NCI-H1092 (cell line): Measurements from ENCODE around the gene ACSS1.
A peak's percentile ranks its signal among the peaks of the same experiment; 100 is the strongest.

Source experiments
- DNase-seq: peaks from one replicate; lab custom pipeline; 2025; lab: John Stamatoyannopoulos, UW

The ACSS1 gene

DNA sequence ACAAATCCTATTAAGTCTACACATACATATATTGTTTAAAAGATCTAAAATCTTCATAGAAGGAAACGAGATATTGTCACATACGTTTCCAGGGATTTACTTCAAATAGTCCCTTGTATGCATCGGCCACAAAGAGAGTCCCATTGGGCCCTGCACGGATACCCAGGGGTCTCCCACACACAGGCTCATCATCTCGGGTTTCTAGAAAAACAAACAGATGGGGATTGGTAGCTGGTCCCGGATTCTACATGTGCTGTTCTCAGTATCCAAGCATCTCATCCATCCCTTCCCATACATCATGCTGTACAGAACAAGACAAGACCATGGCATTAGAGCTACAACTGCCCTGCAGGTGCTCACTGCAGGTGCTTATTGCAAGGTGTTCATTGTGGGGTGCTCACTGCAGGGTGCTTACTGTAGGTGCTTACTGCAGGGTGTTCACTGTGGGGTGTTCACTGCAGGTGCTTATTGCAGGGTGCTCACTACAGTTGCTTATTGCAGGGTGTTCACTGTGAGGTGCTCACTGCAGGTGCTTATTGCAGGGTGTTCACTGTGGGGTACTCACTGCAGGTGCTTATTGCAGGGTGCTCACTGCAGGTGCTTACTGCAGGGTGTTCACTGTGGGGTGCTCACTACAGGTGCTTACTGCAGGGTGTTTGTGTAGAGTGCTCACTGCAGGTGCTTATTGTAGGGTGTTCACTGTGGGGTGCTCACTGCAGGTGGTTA lies 86.4 kb downstream of the ACSS1 start:
- DNase-seq, result no peak

DNA sequence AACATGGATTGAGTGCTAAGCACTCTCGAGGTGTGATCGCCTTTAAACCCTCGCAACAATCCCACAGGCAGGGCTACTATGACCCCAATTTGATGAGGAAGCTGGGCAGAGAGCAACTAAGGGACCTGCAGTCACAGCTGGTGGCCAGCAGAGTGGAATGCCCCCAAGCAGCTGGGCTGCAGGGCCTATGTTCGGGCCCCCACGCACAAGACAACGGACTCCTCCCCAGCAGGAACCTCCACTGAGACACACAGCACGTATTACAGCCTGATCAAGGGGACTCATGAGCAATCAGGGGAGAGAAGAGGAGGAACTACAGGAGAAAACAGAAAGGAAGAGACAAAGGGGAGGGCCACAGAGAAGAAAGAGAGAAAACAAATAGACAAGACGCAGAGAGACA lies 87.2 kb downstream of the ACSS1 start:
- no peak for DNase-seq

DNA sequence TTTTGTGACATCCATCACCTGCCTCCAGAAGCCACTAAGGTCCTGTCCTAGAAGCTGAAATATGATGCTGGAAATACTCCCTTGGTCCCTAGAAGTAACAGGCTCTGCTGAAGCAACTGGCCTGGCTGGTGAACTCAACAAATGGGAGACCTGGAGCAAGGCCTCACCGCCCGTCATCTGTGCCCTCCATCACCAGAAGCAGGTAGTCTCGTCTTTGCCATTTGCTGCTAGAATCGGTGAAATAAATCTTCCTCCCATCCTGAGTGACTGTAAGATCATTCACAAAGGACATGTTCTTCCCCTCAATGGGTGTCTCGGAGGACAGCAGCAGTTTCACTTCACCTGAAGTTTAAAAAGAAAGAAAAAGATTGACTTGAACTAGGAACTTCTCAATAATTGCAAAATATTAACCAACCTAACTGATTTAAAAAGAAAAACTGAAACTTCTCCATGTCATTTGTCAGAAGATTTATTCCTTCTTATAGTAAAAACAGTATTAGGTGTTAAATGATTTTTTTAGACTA lies 87.8 kb downstream of the ACSS1 start:
- DNase-seq, result no peak

DNA sequence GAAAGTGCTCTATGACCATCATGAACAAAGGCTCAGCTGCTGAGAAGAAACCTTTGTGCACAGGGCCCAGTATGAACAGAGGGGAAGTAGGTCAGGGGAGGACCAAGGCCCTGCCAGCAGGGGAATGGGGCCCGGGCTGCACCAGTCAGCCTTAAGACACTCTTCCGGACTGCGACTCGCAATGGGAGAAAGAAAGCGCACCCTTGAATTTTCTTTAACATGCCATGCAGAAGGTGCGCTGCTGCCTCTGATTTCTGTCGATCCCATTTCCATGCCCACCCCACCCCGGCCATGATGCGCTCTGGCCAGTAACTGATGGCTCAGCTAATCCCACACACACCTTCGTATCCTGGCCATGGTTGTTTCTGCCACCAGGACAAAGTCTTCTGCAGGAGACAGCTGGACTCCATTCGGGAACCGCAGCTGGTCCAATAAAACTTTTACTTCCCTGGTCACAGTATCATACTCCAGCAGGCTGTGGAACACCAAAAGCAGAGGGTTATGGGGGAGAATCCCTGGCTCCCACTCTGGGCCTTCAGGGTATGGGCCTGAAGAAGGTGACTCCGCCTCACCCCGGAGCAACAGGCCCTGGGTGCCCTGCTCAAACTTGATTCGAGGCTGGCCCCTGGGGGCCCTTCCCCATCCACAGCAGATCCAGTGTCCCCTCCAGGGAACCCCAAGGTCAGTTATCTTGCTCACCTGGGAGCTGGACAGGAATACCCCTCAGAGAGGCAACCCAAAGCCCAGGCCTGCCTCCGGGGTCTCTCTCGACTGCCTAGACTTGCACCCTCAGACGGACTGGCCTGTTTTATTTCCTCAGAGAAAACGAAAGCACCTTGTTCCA lies 88.5 kb downstream of the ACSS1 start:
- DNase-seq, result no peak

DNA sequence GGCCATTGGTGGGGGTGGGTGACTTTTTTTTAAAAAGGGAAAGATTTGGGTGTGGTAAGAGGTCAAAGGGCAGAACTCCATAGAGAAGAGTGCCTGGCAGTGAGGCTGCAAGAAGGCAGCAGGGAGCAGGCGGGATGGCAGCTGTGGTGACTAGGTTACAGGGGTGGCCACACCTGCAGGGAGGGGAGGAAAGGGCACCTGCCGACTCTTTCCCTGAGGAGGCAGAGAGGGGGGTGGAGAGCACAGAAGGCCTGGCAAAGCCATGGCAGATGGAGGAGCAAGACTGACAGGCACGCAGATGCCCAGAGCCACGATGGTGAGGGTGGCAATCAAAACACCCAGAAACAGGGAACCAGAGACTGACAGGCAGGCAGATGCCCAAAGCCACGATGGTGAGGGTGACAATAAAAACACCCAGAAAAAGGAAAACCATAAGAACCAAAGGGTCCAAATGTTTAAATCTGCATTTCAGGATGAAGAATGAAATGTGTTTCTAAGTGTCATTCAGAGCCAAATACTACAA lies 89.6 kb downstream of the ACSS1 start:
- DNase-seq, result no peak

DNA sequence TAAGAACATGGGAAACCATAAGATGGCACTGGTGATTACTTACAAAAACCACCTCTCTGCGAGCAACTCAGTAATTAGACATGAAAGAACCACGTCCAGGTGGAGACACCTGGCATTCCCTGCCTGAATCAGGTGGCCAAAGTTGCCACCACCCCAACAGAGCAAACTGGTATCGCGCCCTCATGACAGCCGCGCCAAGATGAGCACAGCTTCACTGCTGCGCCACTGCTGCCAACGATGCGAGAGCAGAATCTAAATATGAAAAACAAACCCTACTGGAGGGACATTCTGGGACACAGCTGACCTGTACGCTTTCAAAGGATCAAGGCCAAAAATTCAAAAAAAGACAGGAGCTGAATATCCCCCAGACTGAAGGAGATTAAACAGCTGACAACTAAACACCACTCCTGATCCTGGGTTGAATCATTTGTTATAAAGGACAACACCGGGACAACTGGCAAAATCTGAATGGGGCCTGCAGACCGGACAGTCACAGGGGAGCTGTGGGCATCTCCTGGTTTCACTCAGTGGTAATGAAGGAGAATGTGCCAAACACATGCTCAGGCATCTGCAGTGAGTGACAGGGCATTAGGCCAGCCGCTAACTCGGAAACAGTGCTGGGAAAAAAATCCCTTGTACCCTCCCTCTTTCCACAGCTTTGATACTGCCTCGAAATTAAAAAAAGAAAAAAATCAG lies 91.5 kb downstream of the ACSS1 start:
- no peak for DNase-seq

DNA sequence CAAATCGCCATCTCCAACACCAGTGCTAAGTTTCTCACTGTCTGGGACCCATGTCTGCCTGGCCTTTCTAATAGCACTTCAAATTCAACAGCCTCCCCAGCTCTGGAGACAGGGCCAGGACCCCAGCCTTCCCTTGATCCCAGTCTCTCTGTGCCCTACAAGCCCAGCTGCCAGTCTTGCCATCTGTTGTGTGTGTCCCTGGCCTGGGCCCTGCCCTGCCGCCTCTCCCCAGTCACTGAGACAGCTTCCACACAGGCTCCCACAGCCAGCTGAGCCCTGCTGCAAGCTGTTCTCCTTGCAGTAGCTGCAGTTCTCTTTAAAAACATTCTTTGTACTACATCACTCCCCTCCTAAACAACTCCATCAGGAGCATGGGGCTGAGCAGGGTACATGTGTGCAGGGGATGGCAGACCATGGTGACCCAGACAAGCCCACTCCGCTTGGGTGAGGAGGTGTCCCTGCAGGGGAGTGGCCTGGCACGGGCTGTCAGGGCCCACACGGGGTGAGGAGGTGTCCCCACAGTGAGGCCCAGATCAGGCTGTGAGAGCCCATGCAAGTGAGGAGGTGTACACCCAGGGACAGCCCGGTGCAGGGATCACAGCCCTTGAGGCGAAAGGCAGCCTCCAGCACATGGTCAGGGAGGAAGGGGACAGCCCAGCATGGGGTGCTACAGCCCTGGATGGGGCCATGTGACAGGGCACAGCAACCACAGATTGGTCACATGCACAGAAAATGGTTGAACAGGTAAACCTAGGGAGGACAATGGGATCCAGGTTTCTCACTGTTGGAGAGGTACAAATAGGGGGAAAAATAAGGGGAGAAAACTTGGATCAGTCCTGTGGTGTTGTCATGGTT lies 92.6 kb downstream of the ACSS1 start:
- DNase-seq, result no peak

DNA sequence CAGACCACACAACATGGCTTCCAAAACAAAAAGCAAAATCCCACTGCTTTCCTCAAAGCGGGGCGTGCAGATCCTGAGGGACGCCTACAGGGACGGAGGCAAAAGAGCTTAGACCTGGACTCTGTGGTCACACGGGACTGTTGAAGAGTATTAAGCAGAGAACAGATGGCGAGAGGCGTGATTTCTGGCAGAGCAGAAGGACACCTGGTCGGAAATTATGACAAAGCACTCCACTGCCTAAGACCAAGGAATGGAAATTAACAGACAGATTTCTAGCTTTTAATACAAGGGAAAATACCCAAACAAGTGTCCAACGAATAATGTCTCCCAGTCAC lies 93.5 kb downstream of the ACSS1 start:
- peak; percentile 4 for DNase-seq

DNA sequence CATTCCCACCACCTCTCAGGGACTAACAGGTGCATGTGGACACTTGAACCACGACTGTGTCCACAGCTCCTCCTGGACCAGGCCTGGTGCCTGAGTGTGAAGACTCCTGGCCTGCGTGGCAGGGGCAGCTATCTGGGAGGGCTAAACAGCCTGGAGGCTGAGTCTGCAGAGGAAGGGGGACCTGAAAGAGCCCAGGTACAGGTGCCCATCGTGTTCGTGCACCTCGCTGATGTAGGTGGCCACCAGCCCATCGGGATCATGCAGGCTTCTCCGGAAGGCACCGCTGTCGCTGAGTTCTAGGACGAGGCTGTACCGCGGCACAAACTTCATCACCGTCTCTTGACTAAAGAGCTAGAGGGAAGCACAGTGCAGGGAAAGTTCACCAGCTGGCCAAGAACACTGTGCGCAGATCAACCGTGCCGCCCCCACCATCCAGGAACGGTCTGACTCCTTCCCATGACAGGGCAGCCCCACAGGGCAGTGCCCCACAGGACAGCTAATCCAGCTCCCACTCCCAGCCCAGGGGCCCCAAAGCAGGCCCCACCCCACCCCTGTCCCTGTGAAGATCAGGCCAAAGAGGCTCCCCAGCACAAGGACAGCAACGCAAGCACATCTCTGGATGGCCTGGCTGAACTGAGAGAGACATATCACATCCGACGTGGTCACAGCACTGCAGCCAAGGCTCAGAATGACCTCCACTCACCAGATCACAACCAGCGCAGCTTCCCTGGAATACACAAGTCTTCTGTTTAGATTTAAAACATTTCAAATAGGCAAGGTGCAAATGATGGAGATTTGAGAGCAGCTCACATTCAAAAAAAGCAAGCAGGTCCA lies 94.0 kb downstream of the ACSS1 start:
- DNase-seq, result no peak

DNA sequence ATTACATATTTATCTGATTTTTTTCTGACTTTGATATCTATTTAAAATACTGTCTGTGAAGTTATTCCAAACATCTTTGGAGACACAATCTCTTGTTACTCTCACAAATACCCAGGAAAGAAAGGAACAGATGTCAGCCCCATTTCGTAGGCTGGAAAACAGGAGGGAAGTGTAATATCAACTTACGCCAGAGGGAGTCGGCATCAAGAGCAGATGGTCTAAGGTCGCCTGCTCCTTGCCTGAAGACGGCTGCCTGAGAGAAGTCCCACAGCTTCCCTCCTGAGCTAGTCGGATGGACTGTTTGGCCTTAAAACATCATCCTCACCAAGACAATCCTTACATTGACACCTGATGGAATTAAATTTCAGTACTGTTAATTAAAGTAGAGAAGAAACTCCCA lies 95.4 kb downstream of the ACSS1 start:
- DNase-seq, result no peak

DNA sequence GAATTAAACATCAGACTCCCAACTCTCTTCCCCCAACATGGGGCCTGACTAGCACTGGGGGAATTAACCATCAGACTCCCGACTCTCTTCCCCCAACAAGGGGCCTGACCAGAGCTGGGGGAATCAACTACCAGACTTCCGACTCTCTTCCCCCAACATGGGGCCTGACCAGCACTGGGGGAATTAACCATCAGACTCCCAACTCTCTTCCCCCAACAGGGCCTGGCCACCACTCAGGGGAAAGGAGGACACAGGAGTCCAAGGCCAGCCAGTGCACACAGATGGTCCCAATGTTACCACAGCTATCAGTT lies 95.8 kb downstream of the ACSS1 start:
- DNase-seq, result no peak

DNA sequence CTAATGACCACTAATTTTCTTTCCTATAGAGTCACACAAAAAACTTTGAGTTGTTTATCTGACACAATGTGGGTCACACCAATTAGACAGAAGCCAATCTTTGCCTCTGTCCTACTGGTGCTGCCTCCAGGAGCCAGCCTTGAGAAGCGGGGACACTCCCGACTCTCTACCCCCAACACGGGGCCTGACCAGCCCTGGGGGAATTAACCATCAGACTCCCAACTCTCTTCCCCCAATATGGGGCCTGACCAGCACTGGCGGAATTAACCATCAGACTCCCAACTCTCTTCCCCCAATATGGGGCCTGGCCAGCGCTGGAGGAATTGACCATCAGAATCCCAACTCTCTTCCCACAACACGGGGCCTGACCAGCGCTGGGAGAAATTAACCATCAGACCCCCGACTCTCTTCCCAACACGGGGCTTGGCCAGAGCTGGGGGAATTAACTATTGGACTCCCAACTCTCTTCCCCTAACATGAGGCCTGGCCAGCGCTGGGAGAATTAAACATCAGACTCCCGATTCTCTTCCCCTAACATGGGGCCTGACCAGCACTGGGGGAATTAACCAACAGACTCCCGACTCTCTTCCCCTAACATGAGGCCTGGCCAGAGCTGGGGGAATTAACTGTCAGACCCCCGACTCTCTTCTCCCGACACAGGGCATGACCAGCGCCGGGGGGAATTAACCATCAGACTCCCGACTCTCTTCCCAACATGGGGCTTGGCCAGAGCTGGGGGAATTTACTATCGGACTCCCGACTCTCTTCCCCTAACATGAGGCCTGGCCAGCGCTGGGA lies 96.4 kb downstream of the ACSS1 start:
- no peak for DNase-seq

DNA sequence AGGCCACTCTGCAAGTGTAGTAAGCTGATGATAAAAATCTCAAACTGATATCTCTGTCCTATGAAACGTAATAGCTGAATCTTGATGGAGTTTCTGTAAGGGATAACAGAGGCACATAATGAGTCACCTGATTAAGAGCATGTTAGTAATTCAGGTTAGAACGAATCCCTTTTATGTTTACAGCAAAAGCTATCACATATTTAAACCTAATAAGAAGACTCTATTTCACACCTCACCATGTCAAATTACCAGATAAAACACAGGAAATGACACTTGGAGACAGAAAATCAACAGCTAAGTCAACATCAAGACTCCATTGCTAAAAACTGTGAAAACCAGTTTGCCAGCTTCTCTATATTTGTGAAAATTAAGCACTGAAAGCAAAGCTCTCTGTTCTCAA lies 97.1 kb downstream of the ACSS1 start:
- no peak for DNase-seq

DNA sequence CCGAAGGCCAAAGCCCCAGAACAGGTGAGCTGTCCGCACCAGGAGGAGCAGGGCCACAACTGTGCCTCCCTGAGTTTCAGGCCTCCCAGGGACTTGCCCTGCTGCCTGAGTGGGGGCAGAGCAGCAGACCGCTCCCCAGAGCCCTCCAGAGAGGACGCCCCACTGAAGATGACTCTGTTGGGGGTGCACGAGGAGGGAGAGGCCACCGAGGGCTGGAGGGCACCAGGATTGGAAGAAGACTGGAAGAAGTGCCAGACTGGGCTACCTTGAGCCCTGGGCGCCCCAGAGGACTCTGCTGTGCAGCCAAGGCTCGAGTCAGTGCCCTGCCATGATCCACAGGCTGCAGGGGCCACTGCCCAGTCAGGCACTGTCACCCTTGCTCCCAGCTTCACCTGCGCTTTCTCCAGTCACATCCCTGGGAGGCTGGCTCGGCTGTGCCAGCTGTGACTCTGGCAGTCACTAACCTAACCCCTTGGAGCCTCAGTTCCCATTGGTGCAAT lies 97.6 kb downstream of the ACSS1 start:
- DNase-seq, result no peak

DNA sequence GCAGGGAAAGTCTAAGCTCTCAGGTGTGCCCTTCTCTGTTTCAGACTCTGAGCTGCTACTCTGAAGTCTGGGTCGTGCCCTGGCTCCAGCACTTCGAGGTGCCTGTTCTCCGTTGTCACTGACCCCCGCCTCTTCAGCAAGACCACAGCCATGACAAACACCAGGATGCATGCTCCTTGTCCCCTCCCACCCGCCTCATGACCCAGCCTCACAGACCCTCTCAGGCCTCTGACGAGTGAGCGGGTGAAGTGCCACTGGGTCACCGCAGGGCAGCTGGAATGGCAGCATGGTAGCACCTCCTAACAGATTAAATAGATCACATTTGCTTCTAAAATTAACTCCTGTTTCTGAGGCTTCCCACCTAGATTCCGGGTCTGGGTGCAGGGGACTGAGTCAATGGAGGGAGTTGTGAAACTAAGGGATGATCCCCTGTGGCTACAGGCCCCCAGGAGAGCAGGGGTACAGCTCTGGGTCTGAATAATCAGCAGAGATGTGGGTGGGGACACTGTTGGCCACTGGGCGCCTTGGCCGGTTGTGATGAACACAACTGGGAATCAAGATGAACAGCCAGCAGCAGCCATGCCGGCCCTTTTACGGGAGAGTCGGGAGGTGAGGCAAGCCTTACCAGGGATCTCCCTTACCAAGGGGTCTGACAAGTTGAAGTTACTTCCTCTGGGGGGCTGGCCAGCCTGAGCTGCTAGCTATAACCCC lies 98.2 kb downstream of the ACSS1 start:
- DNase-seq, result no peak

DNA sequence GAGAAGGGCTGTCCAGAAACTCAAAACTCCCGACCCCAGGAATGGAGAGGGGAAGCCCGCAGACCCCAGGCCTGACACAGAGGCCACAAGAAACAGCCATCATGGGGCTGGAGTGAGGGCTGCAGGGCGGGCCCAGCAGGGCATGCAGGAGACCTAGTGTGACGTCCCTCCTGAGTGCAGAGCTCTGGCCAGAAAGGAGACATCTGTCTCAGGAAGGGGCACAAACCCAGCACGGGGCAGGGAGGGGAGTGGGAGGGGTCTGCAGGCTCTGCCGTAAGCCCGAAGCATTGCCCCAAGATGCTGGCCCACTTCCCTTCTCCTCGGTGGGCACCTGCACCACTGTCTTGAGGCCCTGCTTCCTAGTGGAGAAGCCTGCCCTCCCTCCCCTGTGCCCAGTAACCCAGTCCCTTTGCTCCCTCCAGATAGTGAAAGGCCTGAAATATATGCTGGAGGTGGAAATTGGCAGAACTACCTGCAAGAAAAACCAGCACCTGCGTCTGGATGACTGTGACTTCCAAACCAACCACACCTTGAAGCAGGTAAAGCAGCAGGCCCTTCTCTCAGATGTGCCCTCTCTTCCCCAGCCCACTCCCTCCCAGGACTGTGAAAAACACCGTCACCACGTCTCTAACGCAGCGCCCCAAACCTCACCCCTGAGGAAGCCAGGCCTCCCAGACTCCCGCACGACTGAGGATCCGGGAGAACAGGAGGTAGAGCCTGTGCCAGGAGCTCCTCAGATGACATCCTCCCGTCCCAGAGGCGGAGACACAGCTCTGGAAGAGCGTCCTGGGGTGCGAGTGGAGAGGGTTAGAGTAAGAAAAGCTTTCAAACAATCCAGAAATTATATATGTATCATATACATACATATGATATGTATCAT lies 99.2 kb downstream of the ACSS1 start:
- no peak for DNase-seq

DNA sequence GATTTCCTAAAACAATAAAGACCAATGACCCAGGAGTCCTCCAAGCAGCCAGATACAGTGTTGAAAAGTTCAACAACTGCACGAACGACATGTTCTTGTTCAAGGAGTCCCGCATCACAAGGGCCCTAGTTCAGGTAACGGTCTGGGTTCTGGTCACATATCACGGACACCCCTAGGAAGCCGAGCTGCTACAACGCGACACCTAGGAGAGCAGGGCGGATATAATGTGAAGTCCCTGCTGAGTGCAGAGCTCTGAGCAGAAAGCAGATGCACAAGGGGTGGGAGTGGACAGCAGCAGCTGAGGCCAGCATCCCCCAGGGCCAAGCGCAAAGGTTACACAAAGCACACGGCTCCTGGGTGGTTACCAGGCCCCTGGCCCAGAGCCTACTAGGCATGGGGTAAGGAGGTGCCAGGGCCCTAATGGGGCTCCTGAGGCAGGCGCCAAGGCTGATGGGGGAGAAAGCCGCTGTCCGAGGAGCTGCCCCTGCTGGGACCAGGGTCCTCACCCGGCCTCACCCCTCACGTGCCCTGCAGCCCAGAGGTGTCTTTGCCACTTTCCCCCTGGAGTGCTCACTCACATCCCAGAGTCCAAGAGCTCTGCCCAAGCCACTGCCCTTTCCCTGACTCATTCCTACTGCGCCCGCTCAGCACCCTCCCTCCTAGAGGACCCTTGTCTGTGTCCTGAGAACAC lies 100.5 kb downstream of the ACSS1 start:
- DNase-seq, result no peak
